A673 (cell line): ENCODE results near the gene LTF.

ENCODE experiments used
- CTCF ChIP-seq: fragments of 300-800, 200-600 bp; sonication (generic); conservative IDR thresholded peaks from 2 replicates; pipeline ENCODE4 v1.5.1; 2017; ENCODE audit warnings: low read depth, mild to moderate bottlenecking, antibody characterized with exemption, low read length, moderate library complexity, mixed read lengths
- EZH2 ChIP-seq: fragments of 200-600 bp; sonication (generic); IDR thresholded peaks from 2 replicates; pipeline ENCODE4 v1.6.1; 2017; ENCODE audit warnings: borderline replicate concordance, low read depth, mild to moderate bottlenecking, mixed read lengths, antibody characterized with exemption, low read length; ENCODE audit not compliant: poor library complexity, severe bottlenecking

- TF ChIP-seq CTCF: no peak
- no peak for TF ChIP-seq EZH2
These were observed 41.2 kb upstream of the LTF start for GRCh38 chr3:46505953-46506352.
